Heart left ventricle (tissue), 16 donors: ENCODE data around the gene MRLN. TPM values are rescaled to one million over a fixed set of nuclear protein-coding genes. Genes with fewer than 3 reads are reported as not detected.

Experiments used
- ATAC-seq, 4 donors: fragments of 200-7000 bp; cut with Tn5 transposase; one replicate each; pipeline ENCODE4 v1.9.1; 2020 to 2022; ENCODE audit warnings: moderate library complexity in 4 of 4, mild to moderate bottlenecking in 3 of 4, moderate number of reproducible peaks in 1 of 4
- DNase-seq, 5 donors: peaks; one replicate each; pipeline ENCODE4 v3.0.0-alpha.2; 2020
- H3K27ac ChIP-seq, 12 donors: fragments of 200-600 bp; sonication (generic) in 4 of 12; one replicate each; pipeline versions ENCODE4 v1.5.0 to v1.8.0; 2016 to 2022; ENCODE audit warnings: mild to moderate bottlenecking in 2 of 12
- H3K27me3 ChIP-seq, 9 donors: fragments of 200-600 bp; sonication (generic) in 2 of 9; one replicate each; pipeline versions ENCODE4 v1.5.1 to v1.8.0; 2016 to 2022; ENCODE audit warnings: mild to moderate bottlenecking in 3 of 9
- H3K36me3 ChIP-seq, 9 donors: fragments of 200-600 bp; sonication (generic) in 2 of 9; one replicate each; pipeline versions ENCODE4 v1.5.0 to v1.8.0; 2018 to 2022; ENCODE audit warnings: mild to moderate bottlenecking in 2 of 9
- H3K4me1 ChIP-seq, 12 donors: fragments of 200-600 bp; sonication (generic) in 4 of 12; one replicate each; pipeline versions ENCODE4 v1.5.0 to v1.8.0; 2016 to 2022; ENCODE audit warnings: mild to moderate bottlenecking in 3 of 12
- H3K4me3 ChIP-seq, 12 donors: fragments of 200-600 bp; sonication (generic) in 4 of 12; one replicate each; pipeline versions ENCODE4 v1.5.0 to v1.8.0; 2017 to 2022; ENCODE audit warnings: mild to moderate bottlenecking in 9 of 12, moderate library complexity in 4 of 12
- H3K9me3 ChIP-seq, 12 donors: fragments of 200-600 bp; sonication (generic) in 4 of 12; one replicate each; pipeline versions ENCODE4 v1.5.0 to v1.8.0; 2016 to 2022; ENCODE audit warnings: mild to moderate bottlenecking in 1 of 12
- POLR2A ChIP-seq, 2 donors: fragments of 450-650 bp; IDR thresholded peaks; one replicate each; pipeline ENCODE4 v1.6.1; 2017; ENCODE audit warnings: antibody characterized with exemption in 2 of 2, mild to moderate bottlenecking in 2 of 2, moderate library complexity in 2 of 2
- WGBS, 4 donors: extraction: QIAGEN DNeasy Blood & Tissue Kit in 2 of 4; methylation state at CpG; one replicate each; pipeline versions ENCODE4 v1.1.5 to v1.1.7; 2013 to 2018; 5-methylcytosine and 5-hydroxymethylcytosine counted together
- intact Hi-C, 10 donors: fragments of 100-400 bp; cut with DNase I; formaldehyde crosslinking; loops; one replicate each; pipeline versions ENCODE4 v1.11.1 to v1.14.2; 2022
- polyA plus RNA-seq, 2 donors: library from polyadenylated mRNA; stranded (reverse); fragments of 200-250 nt; gene quantifications; one replicate each; pipeline ENCODE4 v1.2.3, GENCODE V29; 2013
- total RNA-seq, 9 donors: library from RNA; depleted of rRNA in 2 of 9; stranded (reverse); fragments of >200 nt in 2 of 9; fragmentation: NEBNext Ultra II Directional in 3 of 9; extraction: Animal tissue kit (Norgen Biotek cat#: 25700) in 3 of 9; gene quantifications; one replicate each; pipeline versions ENCODE4 v1.1.0 to v1.2.4, GENCODE V29; 2016 to 2023
- TF ChIP-seq, protein P1 (sequence below), 12 donors: fragments of 200-600 bp; sonication (generic) in 4 of 12; IDR thresholded peaks; one replicate each; pipeline versions ENCODE4 v1.5.0 to v1.8.0; 2018 to 2022; ENCODE audit warnings: antibody characterized with exemption in 12 of 12, mild to moderate bottlenecking in 5 of 12
- donor health status: ischemic (EF 13 %, LVEDD 7.1; RV severe dilation, severe dysfunction).
- donor health status: healthy with polysubstance abuse.
- donor health status: DM: no; HTN: yes; CAD: no.
- donor health status: DM: no; HTN: no; CAD: no.
- donor health status: ischemic (EF 25% LVEDD 6.9; RV normal size, moderate dysfunction).
- donor health status: ischemic (EF 25% LVEDD 5.7; RV mildly dilated, moderate dysfunction).
- donor health status: healthy.
- donor health status: DM: yes; HTN: yes; CAD: no.
- donor health status: ischemic (EF 35%, LVEDD 5.7; RV mildly dilated, moderate dysfunction).
- donor health status: nonischemic (EF 11% LVEDD 7.7; RV severe dilation, severe dysfunction).
- donor health status: DM: yes; HTN: yes; CAD: no.
- donor health status: PGD.
- donor health status: ischemic (EF 29% LVEDD 5.4; RV normal size, mild dysfunction).
- donor health status: nonischemic (EF 23%, LVEDD 6.1; RV moderate dilation, normal function).

MRLN gene
- total and polyA plus RNA-seq, 11 donors: 2.2 TPM; not detected in 10

DNA sequence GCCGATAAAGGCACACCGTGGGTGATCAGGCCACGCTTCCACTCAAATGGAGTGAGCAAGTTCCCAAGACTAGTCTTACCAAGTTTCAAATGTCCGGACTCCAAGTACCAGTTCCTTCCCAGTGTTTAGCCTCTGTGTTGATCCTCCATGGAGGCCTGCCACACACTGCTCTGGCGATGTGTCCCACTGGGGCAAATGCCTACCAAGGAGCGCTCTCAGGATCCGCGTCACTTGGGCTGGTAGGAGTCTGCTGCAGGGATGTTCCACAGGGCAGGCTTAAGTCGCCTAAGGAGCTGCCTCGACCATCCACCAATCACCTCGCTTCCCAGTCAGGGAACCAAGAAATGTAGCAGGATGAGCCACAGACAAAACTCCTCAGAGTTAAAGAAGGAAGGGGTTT is 17.4 kb upstream of the MRLN start:
- WGBS, 4 donors: 94 to 98% (median 97%) methylated on average over 11 of the region's 11 CpGs
- DNase-seq (no peak), ATAC-seq (no peak)
- Histone ChIP-seq H3K27ac (no peak overlapping the region), H3K4me1 (no peaks in the 10 kb centered on the region), H3K27me3 (no peaks in the 10 kb centered on the region), H3K4me3 (no peak overlapping the region), H3K36me3 (no peaks in the 10 kb centered on the region), H3K9me3 (no peaks in the 10 kb centered on the region)
- intact Hi-C loops: no loop called here
- TF ChIP-seq, protein P1, sequence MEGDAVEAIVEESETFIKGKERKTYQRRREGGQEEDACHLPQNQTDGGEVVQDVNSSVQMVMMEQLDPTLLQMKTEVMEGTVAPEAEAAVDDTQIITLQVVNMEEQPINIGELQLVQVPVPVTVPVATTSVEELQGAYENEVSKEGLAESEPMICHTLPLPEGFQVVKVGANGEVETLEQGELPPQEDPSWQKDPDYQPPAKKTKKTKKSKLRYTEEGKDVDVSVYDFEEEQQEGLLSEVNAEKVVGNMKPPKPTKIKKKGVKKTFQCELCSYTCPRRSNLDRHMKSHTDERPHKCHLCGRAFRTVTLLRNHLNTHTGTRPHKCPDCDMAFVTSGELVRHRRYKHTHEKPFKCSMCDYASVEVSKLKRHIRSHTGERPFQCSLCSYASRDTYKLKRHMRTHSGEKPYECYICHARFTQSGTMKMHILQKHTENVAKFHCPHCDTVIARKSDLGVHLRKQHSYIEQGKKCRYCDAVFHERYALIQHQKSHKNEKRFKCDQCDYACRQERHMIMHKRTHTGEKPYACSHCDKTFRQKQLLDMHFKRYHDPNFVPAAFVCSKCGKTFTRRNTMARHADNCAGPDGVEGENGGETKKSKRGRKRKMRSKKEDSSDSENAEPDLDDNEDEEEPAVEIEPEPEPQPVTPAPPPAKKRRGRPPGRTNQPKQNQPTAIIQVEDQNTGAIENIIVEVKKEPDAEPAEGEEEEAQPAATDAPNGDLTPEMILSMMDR (IDR thresholded peaks at IDR 0.05): no peak
- no peak for TF ChIP-seq POLR2A (IDR thresholded peaks at IDR 0.05)

- ATAC-seq: no peak
- TF ChIP-seq POLR2A (IDR thresholded peaks at IDR 0.05): no peak
- TF ChIP-seq, protein P1 (IDR thresholded peaks at IDR 0.05): no peak
- 47 to 76% (median 57%) methylated on average over 2 of the region's 2 CpGs for WGBS, 4 donors
- Histone ChIP-seq H3K4me3 (no peak overlapping the region), H3K9me3 (peaks cover 0 to 7% (median 0%) of the 10 kb centered on the region in 12 donors), H3K27me3 (no peaks in the 10 kb centered on the region), H3K4me1 (no peaks in the 10 kb centered on the region), H3K36me3 (no peaks in the 10 kb centered on the region), H3K27ac (no peak overlapping the region)
- no peak for DNase-seq
- intact Hi-C loops: no loop called here
These were observed 9.2 kb upstream of the MRLN start for GRCh38 chr10:59762505-59762904.

GRCh38 chr10:59757966-59758365 is 4.7 kb upstream of the MRLN start:
- H3K4me3 ChIP-seq: no peak overlapping the region
- no peaks in the 10 kb centered on the region for H3K36me3 ChIP-seq
- WGBS, 4 donors: 56 to 88% (median 78%) methylated on average over 3 of the region's 3 CpGs
- intact Hi-C loops: no loop called here
- TF ChIP-seq POLR2A (IDR thresholded peaks at IDR 0.05): no peak
- TF ChIP-seq, protein P1 (IDR thresholded peaks at IDR 0.05): no peak
- H3K27ac ChIP-seq: no peak overlapping the region
- H3K4me1 ChIP-seq: no peaks in the 10 kb centered on the region
- peaks cover 0 to 7% (median 0%) of the 10 kb centered on the region in 12 donors for H3K9me3 ChIP-seq
- ATAC-seq: no peak
- no peaks in the 10 kb centered on the region for H3K27me3 ChIP-seq
- no peak for DNase-seq

- ATAC-seq (no peak), DNase-seq (no peak)
- TF ChIP-seq POLR2A (IDR thresholded peaks at IDR 0.05): no peak
- TF ChIP-seq, protein P1 (IDR thresholded peaks at IDR 0.05): no peak
- H3K4me1 ChIP-seq: peaks cover 0 to 8% (median 0%) of the 10 kb centered on the region in 12 donors
- H3K9me3 ChIP-seq: peaks cover 0 to 2% (median 0%) of the 10 kb centered on the region in 12 donors
- WGBS, 4 donors: 85 to 90% (median 89%) methylated on average over 4 of the region's 4 CpGs
- H3K27me3 ChIP-seq: no peaks in the 10 kb centered on the region
- H3K27ac ChIP-seq: no peak overlapping the region
- no peaks in the 10 kb centered on the region for H3K36me3 ChIP-seq
- no peak overlapping the region for H3K4me3 ChIP-seq
- intact Hi-C loops: no loop called here
These were observed 1.7 kb upstream of the MRLN start for GRCh38 chr10:59754951-59755350.
